Measurements from ENCODE around the gene C1orf53.
A peak's percentile ranks its signal among the peaks of the same experiment; 100 is the strongest.
"Not testable (repeated sequence)": the region's sequence is repeated elsewhere in the genome, so short reads cannot be mapped to it uniquely, and the experiment has no call there.

The C1orf53 gene

GRCh38 chr1:197924516-197925123, 22.2 kb downstream of the C1orf53 start:
- no peaks in the 10 kb centered on the region for H3K9me3 Mint-ChIP-seq
- H3K4me3 Mint-ChIP-seq: no peak overlapping the region
- no peak overlapping the region for H3K27ac Mint-ChIP-seq
- DNase-seq: peak in 1 of 2 donors; percentile 19
- H3K27me3 Mint-ChIP-seq: peaks cover 84% of the 10 kb centered on the region
- H3K4me1 Mint-ChIP-seq: peaks cover 37% of the 10 kb centered on the region
- peak; percentile 47 for ATAC-seq

GRCh38 chr1:197927908-197928665, 25.7 kb downstream of the C1orf53 start:
- Mint-ChIP-seq H3K27me3 (peaks cover 71% of the 10 kb centered on the region), H3K9me3 (no peaks in the 10 kb centered on the region), H3K4me1 (peaks cover 16% of the 10 kb centered on the region), H3K27ac (peak overlapping the region in 1 of 2 donors; percentile 20), H3K4me3 (peak overlapping the region; percentile 75 to 80)
- DNase-seq (peak in 1 of 2 donors; percentile 16), ATAC-seq (peak; percentile 61)

- ATAC-seq (peak; percentile 88), DNase-seq (peak; percentile 30 to 54)
- H3K27ac Mint-ChIP-seq: peak overlapping the region; percentile 19 to 46
These were observed 26.5 kb downstream of the C1orf53 start for GRCh38 chr1:197928849-197929336.

GRCh38 chr1:197933016-197933415, 30.6 kb downstream of the C1orf53 start:
- H3K27ac Mint-ChIP-seq: no peak overlapping the region
- peaks cover 16% of the 10 kb centered on the region for H3K4me1 Mint-ChIP-seq
- no peak for DNase-seq
- H3K27me3 Mint-ChIP-seq: peaks cover 52% of the 10 kb centered on the region
- no peak overlapping the region for H3K4me3 Mint-ChIP-seq
- no peak for ATAC-seq
- H3K9me3 Mint-ChIP-seq: no peaks in the 10 kb centered on the region

More at GRCh38 chr1:197928849-197929336, 26.5 kb downstream of the C1orf53 start:
- peak overlapping the region; percentile 75 to 80 for H3K4me3 Mint-ChIP-seq
- peaks cover 74% of the 10 kb centered on the region for H3K27me3 Mint-ChIP-seq
- no peaks in the 10 kb centered on the region for H3K9me3 Mint-ChIP-seq
- peaks cover 23% of the 10 kb centered on the region for H3K4me1 Mint-ChIP-seq

- H3K9me3 Mint-ChIP-seq: no peaks in the 10 kb centered on the region
- H3K4me1 Mint-ChIP-seq: peaks cover 11% of the 10 kb centered on the region
- H3K27me3 Mint-ChIP-seq: peaks cover 52% of the 10 kb centered on the region
- DNase-seq (no peak), ATAC-seq (no peak)
- no peak overlapping the region for H3K4me3 Mint-ChIP-seq
- H3K27ac Mint-ChIP-seq: no peak overlapping the region
These were observed 31.2 kb downstream of the C1orf53 start for GRCh38 chr1:197933647-197934046.

DNA sequence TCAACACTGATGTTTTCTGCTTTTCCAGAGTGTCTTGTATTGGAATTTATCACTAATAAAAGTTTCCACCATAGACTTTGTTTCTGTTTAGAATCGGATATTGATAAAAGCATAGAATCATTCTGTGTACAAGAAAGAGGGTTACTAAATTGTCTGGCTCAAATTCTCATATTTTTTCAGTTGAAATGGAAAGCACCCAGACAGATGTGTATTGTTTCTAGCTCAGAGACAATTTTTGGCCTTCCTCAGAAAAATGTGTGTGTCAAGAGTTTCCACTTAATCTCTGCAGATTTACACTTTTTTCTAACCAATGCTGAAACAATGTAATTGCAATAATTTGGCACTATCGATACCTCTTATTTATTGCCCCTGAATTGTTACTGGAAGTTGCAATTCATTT, 35.0 kb downstream of the C1orf53 start:
- no peak overlapping the region for H3K27ac Mint-ChIP-seq
- peaks cover 13% of the 10 kb centered on the region for H3K4me1 Mint-ChIP-seq
- no peak for ATAC-seq
- peaks cover 21% of the 10 kb centered on the region for H3K27me3 Mint-ChIP-seq
- H3K9me3 Mint-ChIP-seq: no peaks in the 10 kb centered on the region
- no peak overlapping the region for H3K4me3 Mint-ChIP-seq
- DNase-seq: no peak

GRCh38 chr1:197937892-197938291, 35.5 kb downstream of the C1orf53 start:
- ATAC-seq: no peak
- Mint-ChIP-seq H3K9me3 (no peaks in the 10 kb centered on the region), H3K4me1 (peaks cover 13% of the 10 kb centered on the region), H3K27ac (no peak overlapping the region), H3K27me3 (peaks cover 21% of the 10 kb centered on the region), H3K4me3 (no peak overlapping the region)
- no peak for DNase-seq

DNA sequence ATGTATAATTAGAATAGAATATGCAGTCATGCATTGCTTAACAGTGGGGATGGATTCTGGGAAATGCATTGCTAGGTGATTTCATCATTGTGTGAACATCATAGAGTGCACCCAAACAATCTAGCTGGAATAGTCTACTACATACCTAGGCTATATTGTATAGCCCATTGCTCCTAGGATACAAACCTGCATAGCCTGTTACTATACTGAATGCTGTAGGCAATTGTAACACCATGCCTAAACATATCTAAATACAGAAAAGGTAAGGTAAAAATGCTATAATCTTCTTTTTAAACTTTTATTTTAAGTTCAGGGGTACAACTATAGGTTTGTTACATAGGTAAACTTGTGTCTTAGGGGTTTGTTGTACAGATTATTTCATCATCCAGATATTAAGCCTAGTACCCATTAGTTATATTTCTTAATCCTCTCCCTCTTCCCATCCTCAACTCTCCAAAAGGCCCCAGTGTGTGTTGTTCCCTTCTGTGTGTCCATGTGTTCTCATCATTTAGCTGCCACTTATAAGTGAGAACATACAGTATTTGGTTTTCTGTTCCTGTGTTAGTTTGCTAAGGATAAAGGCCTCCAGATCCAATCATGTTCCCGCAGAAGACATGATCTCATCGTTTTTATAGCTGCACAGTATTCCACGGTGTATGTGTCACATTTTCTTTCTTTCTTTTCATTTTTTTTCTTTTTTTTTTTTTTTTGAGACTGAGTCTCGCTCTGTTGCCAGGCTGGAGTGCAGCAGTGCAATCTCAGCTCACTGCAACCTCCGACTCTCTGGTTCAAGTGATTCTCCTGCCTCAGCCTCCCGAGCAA, 36.9 kb downstream of the C1orf53 start:
- Mint-ChIP-seq H3K27me3 (peaks cover 13% of the 10 kb centered on the region), H3K4me3 (peak overlapping the region in 1 of 2 donors; percentile 54), H3K27ac (peak overlapping the region; percentile 50 to 98)
- H3K4me1 Mint-ChIP-seq, H3K9me3 Mint-ChIP-seq, DNase-seq: not testable (repeated sequence)
- peak; percentile 90 for ATAC-seq

- Mint-ChIP-seq H3K4me3 (no peak overlapping the region), H3K27ac (no peak overlapping the region), H3K27me3 (peaks cover 13% of the 10 kb centered on the region), H3K9me3 (no peaks in the 10 kb centered on the region), H3K4me1 (peaks cover 12% of the 10 kb centered on the region)
- no peak for DNase-seq
- peak; percentile 71 for ATAC-seq
These were observed 39.6 kb downstream of the C1orf53 start for GRCh38 chr1:197942042-197942441.

- H3K4me3 Mint-ChIP-seq: no peak overlapping the region
- DNase-seq (no peak), ATAC-seq (no peak)
- no peak overlapping the region for H3K27ac Mint-ChIP-seq
- peaks cover 0 to 7% of the 10 kb centered on the region in 2 donors for H3K9me3 Mint-ChIP-seq
- H3K4me1 Mint-ChIP-seq: peaks cover 36% of the 10 kb centered on the region
- no peaks in the 10 kb centered on the region for H3K27me3 Mint-ChIP-seq
These were observed 42.1 kb downstream of the C1orf53 start for GRCh38 chr1:197944485-197944884.

DNA sequence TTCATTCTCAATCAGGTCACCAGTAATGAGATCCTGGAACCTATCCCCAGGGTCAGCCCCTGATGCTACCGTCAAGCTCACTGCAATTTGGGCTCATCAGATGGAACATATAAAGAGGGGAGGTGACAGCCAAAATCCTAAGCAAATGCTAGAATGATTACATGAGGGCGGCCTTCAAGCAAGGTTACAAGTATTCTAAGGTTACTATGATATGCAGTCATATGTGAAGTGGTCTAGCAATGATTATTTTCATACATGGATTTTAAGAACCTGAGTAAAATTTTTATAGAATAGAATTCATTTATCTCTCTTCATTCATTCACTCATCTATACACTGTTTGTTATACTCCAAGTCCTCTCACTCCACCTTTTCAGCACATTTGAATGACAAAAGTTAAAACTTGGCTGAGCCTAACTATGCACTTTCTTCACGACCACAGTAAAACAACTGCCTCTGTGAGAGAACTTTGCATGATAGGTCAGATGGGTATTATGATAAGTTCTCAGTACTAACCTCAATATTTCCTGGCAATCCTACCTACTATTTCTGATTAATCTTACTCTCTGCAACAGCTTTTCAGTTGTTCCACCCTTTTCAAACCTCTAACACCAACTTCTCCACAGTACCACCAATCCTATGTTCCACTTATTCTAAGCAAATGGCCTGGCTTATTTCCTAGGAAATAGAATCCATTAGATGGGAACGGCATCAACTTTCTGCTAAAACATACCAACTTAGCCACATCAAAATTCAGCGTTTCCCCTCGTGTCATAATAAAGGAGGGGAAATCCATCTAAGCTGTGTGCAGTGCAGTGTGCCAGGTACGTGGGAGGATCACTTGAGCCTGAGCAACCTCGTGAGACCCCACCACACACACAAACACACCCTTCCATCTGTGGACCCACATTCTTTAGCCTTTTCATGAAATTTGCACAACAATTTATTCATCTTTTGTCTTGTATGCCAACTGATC, 46.8 kb downstream of the C1orf53 start:
- H3K27ac Mint-ChIP-seq: peak overlapping the region; percentile 96 to 98

GRCh38 chr1:197951089-197951488, 48.7 kb downstream of the C1orf53 start:
- H3K4me3 Mint-ChIP-seq: no peak overlapping the region
- no peak overlapping the region for H3K27ac Mint-ChIP-seq
- no peak for DNase-seq
- H3K9me3 Mint-ChIP-seq: peaks cover 6 to 12% of the 10 kb centered on the region in 2 donors
- no peak for ATAC-seq
- peaks cover 62% of the 10 kb centered on the region for H3K4me1 Mint-ChIP-seq
- H3K27me3 Mint-ChIP-seq: no peaks in the 10 kb centered on the region

More for the DNA sequence above, 46.8 kb downstream of the C1orf53 start:
- DNase-seq (peak; percentile 55 to 61), ATAC-seq (peak; percentile 91)
- no peaks in the 10 kb centered on the region for H3K27me3 Mint-ChIP-seq
- H3K4me1 Mint-ChIP-seq: peaks cover 55% of the 10 kb centered on the region
- H3K9me3 Mint-ChIP-seq: peaks cover 6 to 12% of the 10 kb centered on the region in 2 donors
- peak overlapping the region; percentile 71 to 72 for H3K4me3 Mint-ChIP-seq

DNA sequence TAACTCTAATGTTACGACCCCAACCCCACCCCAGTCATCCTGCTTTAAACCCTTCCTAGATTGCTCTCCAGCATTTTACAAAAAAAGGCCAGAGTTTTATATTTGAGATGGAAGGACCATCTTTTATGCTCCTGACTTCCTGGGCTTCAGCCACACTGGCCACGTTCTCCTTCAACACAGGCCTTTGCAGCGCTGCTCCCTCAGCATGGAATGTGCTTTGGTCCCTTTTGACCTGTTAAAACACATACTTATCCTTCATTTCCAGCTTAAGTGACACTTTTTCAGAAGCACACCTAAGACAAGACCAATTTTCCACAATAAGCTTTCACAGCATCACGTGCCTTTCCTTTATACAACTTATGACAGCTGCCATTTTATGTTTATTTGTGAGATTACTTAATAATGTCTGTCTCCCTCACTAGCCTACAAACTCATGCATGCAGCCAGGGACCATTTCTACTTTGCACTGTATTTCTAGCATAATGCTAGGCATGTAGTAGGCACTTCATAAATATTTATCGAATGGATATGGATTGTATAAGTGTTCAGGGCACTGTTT, 49.3 kb downstream of the C1orf53 start:
- Mint-ChIP-seq H3K27me3 (no peaks in the 10 kb centered on the region), H3K9me3 (peaks cover 6 to 12% of the 10 kb centered on the region in 2 donors), H3K4me1 (peaks cover 68% of the 10 kb centered on the region), H3K4me3 (no peak overlapping the region), H3K27ac (no peak overlapping the region)
- ATAC-seq (no peak), DNase-seq (no peak)

DNA sequence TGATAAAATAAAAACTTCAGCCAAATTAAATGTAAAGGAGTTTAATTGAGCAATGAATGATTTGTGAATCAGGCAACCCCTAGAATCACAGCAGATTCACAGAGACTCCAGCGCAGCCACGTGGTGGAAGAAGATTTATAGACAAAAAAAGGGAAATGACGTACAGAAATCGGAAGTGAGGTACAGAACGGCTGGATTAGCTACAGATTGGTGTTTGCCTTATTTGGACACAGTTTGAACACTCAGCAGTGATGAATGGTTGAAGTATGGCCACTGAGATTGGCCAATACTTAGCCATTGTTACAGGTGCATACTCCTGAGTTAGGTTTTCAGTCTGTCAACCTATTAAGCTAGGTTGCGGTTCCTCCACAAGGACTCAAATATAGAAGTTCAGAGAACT, 51.0 kb downstream of the C1orf53 start:
- Mint-ChIP-seq H3K9me3 (peaks cover 6 to 13% of the 10 kb centered on the region in 2 donors), H3K4me1 (peaks cover 70% of the 10 kb centered on the region), H3K27me3 (peaks cover 13% of the 10 kb centered on the region), H3K27ac (peak overlapping the region in 1 of 2 donors; percentile 43)
- ATAC-seq, H3K4me3 Mint-ChIP-seq, DNase-seq: not testable (repeated sequence)
